SHP77 treated with DMSO at 0.1 percent for 48 hours (cell line): ENCODE measurements around the gene FGFBP2.
"Not testable (repeated sequence)": the region's sequence is repeated elsewhere in the genome, so short reads cannot be mapped to it uniquely, and the experiment has no call there.

Experiments used
- DNase-seq: peaks from one replicate; lab custom pipeline; 2025; lab: John Stamatoyannopoulos, UW

The FGFBP2 gene

GRCh38 chr4:15930314-15930713, 32.7 kb downstream of the FGFBP2 start:
- DNase-seq = no peak

- DNase-seq = no peak
Observed at GRCh38 chr4:15929540-15929939, 33.4 kb downstream of the FGFBP2 start.

DNA sequence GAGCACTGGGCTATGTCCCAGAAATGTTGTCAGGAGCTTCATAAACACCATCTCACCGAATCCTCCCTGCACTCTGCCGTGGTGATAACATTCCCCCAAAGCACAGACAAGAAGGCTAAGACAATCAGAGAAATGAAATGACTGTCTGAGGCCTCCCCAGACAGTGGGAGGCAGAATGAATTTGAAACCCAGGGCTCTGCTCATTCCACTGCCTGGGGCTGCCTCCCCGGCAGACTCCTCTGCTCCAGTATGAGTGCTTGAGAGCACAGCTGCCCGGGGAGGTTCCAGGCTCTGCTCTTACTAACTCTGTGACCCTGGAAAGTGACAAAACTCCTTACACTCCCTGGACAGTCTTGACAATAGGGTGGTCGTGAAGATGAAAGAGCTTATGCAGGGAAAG, 34.1 kb downstream of the FGFBP2 start:
- no peak for DNase-seq

GRCh38 chr4:15926486-15926885, 36.5 kb downstream of the FGFBP2 start:
- no peak for DNase-seq

DNA sequence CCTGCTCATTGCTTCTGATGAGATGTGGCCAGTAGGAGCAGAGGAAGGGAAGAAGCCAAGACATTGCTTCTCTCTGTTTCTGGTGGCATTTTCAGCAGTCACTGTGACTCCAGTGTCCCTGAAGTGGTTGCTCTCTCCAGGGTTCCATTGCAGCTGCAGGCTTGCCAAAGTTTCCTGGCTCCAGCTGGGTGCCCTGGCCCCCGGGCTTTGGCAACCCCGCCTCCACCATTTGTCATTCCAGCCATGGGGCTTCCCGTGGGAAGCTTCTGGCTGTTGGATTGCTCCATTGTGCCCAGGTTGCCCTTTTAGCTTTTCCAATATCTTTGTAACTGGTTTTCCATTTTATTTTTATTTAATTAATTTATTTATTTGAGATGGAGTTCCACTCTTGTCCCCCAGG, 37.1 kb downstream of the FGFBP2 start:
- no peak for DNase-seq

DNA sequence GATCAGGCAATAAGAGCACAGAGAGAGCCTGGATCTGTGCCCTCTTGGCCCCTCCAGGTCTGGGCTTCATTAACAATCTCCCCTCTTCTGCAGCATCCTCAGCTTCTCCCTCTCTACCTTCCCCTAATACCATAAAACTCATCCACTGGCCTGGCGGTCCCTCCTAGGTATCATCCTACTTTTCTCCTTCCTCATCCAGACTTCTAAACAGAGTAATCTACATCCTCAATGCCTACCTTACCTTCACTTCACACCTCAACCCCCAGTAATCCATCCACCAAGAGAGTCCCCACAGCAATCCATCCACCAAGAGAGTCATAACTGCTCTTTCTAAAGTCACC, 41.4 kb downstream of the FGFBP2 start:
- no peak for DNase-seq

- DNase-seq = no peak
Observed at GRCh38 chr4:15920723-15921591, 42.0 kb downstream of the FGFBP2 start.

DNA sequence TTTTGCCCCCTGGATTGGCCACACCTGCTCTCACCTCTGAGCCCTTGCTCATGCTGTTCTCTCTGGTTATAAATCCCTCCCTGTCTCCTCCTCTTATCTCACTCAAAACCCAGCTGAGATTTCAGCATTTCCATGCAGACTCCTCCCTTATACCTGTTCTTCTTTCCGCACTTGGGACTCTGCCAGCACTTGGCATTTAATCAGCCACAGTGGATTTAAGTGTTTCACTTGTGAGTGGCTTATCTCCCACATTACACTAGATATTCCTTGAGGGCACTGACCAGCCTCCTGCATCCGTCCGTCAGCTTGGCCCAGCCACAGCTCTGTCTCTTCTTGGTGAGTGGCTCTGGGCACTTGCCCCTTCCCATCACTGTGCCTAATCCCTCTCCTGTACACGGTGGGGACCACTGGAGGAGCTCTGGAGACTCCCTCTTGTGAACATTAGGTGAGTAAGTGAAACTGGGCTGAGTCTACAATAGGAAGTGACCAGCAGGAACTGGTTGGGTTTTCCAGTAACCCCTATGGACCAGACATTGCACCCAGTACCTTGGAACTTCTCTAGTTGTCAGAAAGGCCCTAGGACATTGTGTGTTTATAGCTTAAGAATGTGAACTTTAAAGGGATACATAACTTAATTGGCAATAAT, 44.4 kb downstream of the FGFBP2 start:
- no peak for DNase-seq

GRCh38 chr4:15917297-15917696, 45.7 kb downstream of the FGFBP2 start:
- no peak for DNase-seq

- not testable (repeated sequence) for DNase-seq
Observed at GRCh38 chr4:15916358-15916757, 46.6 kb downstream of the FGFBP2 start.

- DNase-seq = no peak
Observed at GRCh38 chr4:15914736-15915135, 48.2 kb downstream of the FGFBP2 start.

GRCh38 chr4:15914291-15914690, 48.7 kb downstream of the FGFBP2 start:
- DNase-seq = no peak

GRCh38 chr4:15913631-15913970, 49.4 kb downstream of the FGFBP2 start:
- DNase-seq = no peak

DNA sequence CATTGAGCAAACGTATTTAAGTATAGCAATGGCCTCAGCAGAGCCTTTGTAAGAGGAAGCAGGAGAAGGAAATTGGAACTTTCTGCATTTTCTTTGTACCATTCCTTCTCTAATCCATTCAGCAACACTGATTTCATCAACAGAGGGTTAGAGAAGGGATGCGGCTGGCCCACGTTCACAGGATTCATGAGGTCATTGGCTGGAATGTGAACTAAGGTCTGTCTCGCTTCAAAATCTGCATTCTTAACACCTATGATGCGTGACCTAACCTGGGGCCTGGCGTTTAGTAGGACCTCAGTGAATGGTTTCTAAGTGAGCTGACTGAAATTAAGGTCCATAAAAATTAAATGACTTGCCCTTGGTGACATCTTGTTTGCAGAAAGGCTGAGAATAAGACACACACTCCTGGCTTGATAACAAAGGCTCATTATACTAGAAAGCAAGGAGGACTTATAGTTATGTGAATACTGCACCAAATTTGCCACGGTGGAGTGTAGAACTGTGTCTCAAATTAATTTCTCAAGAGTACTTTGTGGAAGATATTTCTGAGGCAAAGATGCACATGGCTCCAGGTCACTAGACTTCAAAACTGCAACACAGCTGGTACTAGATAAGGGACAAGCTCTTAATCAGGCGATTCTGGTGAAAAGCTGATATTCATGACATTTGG, 49.9 kb downstream of the FGFBP2 start:
- no peak for DNase-seq

- DNase-seq = no peak
Observed at GRCh38 chr4:15912236-15912635, 50.7 kb downstream of the FGFBP2 start.
